ENCODE results near the gene ATG4A. TPM values are rescaled to one million over a fixed set of nuclear protein-coding genes. Genes with fewer than 3 reads are reported as not detected.

ATG4A gene
- total RNA-seq, 1 donor from 2014 or later = 23.4 TPM

DNA sequence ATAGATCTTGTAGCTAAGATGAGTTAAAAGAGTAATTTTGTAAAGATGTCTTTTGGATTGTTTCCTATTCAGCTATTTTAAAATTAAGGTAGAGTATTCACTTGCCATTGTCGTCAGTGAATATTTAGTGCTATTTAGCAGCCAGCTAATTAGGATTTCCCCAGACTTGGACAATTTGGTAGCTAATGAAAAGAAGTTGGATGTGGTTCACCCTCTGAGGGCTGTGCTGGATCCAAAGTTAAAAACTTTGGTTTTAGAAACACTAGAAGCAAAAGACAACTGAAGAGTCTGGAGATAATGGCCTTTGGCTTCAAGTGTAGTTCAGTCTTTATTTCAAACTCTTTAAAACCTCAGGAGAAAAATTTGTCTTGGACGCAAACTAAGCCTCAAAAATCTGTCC lies 41.3 kb downstream of the ATG4A start:
- H3K27me3 Mint-ChIP-seq (ENCODE audit: unreplicated experiment) = no peaks in the 10 kb centered on the region
- no peaks in the 10 kb centered on the region for H3K9me3 Mint-ChIP-seq (ENCODE audit: unreplicated experiment)
- H3K4me1 Mint-ChIP-seq (ENCODE audit: unreplicated experiment) = peaks cover 14% of the 10 kb centered on the region
- no peak for TF ChIP-seq CTCF (IDR thresholded peaks at IDR 0.05; ENCODE audit: unreplicated experiment)
- peaks cover 4% of the 10 kb centered on the region for H3K36me3 Mint-ChIP-seq (ENCODE audit: low read depth, unreplicated experiment)
- no peak overlapping the region for H3K4me3 Mint-ChIP-seq (ENCODE audit: unreplicated experiment)
- no peak for DNase-seq (ENCODE audit: low spot score)
- no peak overlapping the region for H3K27ac Mint-ChIP-seq (ENCODE audit: unreplicated experiment)

GRCh38 chrX:108134724-108135123 lies 43.1 kb downstream of the ATG4A start:
- H3K4me3 Mint-ChIP-seq (ENCODE audit: unreplicated experiment) = no peak overlapping the region
- DNase-seq (ENCODE audit: low spot score) = no peak

DNA sequence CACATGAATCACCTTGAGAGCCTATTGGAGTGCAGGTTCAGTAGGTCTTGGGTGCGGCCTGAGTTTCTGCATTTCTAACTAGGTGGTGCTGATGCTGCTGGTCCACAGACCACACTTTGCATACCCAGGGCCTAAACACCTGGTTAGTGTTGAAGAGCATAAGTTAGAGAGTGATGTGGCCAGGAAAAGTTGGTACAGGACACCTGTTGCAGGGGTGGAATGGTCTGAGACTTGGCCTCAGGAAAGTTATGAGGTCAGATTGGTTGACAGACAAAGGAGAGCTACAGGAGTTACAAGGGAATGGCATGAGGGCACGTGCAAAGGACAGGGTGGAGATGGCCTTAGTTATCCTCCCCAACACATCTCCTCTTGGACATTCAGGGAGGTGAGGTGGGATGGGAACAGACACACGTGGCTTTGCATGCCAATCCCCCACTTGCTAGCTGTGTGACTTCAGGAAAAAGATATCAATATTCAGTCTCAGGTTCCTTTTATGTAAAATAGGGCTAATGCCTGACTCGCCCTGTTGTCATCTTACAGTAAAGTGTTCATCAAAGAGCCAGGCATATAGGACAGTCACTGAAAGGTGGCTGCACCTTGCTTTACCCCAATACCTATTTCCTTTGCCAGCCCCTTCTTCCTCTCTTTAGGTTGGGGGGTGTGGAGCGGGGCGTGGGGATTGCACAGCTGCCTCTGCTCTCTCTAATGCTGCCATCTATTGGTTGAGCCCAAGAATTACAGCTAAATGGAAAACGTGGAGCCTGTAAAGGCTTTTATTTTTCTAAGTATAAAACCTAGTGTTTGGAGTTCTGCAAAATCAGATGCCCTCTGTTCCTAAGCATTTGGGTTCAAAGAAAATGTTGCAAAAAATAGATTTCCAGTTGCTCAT lies 47.5 kb downstream of the ATG4A start:
- Mint-ChIP-seq H3K4me1 (ENCODE audit: unreplicated experiment) (no peaks in the 10 kb centered on the region), H3K9me3 (ENCODE audit: unreplicated experiment) (no peaks in the 10 kb centered on the region), H3K36me3 (ENCODE audit: low read depth, unreplicated experiment) (peaks cover 14% of the 10 kb centered on the region), H3K4me3 (ENCODE audit: unreplicated experiment) (no peak overlapping the region), H3K27me3 (ENCODE audit: unreplicated experiment) (no peaks in the 10 kb centered on the region), H3K27ac (ENCODE audit: unreplicated experiment) (no peak overlapping the region)
- no peak for DNase-seq (ENCODE audit: low spot score)
- peak; percentile 47 for TF ChIP-seq CTCF (IDR thresholded peaks at IDR 0.05; ENCODE audit: unreplicated experiment)

More at GRCh38 chrX:108134724-108135123, 43.1 kb downstream of the ATG4A start:
- Mint-ChIP-seq H3K4me1 (ENCODE audit: unreplicated experiment) (peaks cover 14% of the 10 kb centered on the region), H3K27ac (ENCODE audit: unreplicated experiment) (no peak overlapping the region), H3K9me3 (ENCODE audit: unreplicated experiment) (no peaks in the 10 kb centered on the region), H3K36me3 (ENCODE audit: low read depth, unreplicated experiment) (peaks cover 7% of the 10 kb centered on the region), H3K27me3 (ENCODE audit: unreplicated experiment) (no peaks in the 10 kb centered on the region)
- no peak for TF ChIP-seq CTCF (IDR thresholded peaks at IDR 0.05; ENCODE audit: unreplicated experiment)

DNA sequence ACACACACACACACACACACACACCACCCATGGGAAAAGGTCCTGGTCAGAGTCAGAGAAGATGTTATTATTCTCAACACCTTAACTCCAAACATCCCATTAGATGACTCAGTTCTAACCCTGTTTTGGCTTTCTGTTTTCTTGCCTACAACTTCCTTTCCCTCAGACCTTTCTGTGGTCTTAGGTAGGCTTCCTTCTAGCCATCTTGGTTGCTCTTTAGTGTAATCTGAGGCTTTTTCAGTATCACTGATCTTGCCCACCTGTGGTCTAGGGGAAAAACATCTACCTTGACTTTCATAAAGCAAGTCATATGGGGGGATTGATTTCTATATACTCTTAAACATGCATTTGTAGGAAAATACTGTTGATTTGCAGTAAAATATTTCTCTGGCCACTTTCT lies 56.9 kb downstream of the ATG4A start:
- H3K27ac Mint-ChIP-seq (ENCODE audit: unreplicated experiment) = no peak overlapping the region
- TF ChIP-seq CTCF (IDR thresholded peaks at IDR 0.05; ENCODE audit: unreplicated experiment) = no peak
- no peak overlapping the region for H3K4me3 Mint-ChIP-seq (ENCODE audit: unreplicated experiment)
- H3K27me3 Mint-ChIP-seq (ENCODE audit: unreplicated experiment) = no peaks in the 10 kb centered on the region
- no peaks in the 10 kb centered on the region for H3K4me1 Mint-ChIP-seq (ENCODE audit: unreplicated experiment)
- no peak for DNase-seq (ENCODE audit: low spot score)
- peaks cover 23% of the 10 kb centered on the region for H3K36me3 Mint-ChIP-seq (ENCODE audit: low read depth, unreplicated experiment)
- H3K9me3 Mint-ChIP-seq (ENCODE audit: unreplicated experiment) = no peaks in the 10 kb centered on the region

DNA sequence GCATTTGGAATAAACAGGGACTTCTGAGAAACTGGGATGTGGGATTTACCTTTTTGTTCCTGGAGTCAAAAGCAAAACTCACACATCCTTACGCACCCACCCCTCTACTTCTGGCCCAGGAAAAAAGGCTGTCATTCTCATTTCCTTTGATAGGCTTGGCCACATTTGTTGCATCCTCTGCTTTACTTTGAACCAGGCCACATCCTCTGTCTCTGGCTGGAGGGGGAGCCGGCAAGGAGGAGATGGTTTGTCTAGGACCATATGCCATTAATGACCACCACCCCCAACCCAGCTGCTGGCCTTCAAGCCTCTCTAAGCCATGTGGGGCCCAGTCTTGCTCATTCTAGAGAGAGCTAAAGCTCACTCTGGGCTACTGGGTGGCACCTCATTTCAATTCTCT lies 64.5 kb downstream of the ATG4A start:
- Mint-ChIP-seq H3K27me3 (ENCODE audit: unreplicated experiment) (no peaks in the 10 kb centered on the region), H3K4me3 (ENCODE audit: unreplicated experiment) (no peak overlapping the region), H3K36me3 (ENCODE audit: low read depth, unreplicated experiment) (peaks cover 13% of the 10 kb centered on the region), H3K4me1 (ENCODE audit: unreplicated experiment) (no peaks in the 10 kb centered on the region), H3K9me3 (ENCODE audit: unreplicated experiment) (no peaks in the 10 kb centered on the region), H3K27ac (ENCODE audit: unreplicated experiment) (peak overlapping the region; percentile 45)
- TF ChIP-seq CTCF (IDR thresholded peaks at IDR 0.05; ENCODE audit: unreplicated experiment) = no peak
- no peak for DNase-seq (ENCODE audit: low spot score)
